NCI-H524 (cell line): Measurements from ENCODE around the gene CHN2.

Experiments
- DNase-seq, 2 experiments: peaks; one replicate each; lab custom pipeline; 2025; lab: John Stamatoyannopoulos, UW

CHN2 gene

DNA sequence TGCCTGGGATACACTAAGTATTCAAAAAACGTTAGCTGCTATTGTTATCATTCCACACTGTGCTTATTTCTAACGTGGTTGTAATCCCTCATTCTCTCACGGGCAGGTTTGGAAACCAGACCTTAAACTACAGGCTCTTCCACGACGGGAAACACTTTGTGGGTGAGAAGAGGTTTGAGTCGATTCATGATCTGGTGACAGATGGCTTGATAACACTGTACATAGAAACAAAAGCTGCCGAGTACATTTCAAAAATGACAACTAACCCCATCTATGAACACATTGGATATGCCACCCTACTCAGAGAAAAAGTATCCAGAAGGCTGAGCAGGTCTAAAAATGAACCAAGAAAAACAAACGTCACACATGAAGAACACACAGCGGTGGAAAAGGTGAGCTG is 205.9 kb downstream of the CHN2 start:
- peak; percentile 10 to 55 for DNase-seq

DNA sequence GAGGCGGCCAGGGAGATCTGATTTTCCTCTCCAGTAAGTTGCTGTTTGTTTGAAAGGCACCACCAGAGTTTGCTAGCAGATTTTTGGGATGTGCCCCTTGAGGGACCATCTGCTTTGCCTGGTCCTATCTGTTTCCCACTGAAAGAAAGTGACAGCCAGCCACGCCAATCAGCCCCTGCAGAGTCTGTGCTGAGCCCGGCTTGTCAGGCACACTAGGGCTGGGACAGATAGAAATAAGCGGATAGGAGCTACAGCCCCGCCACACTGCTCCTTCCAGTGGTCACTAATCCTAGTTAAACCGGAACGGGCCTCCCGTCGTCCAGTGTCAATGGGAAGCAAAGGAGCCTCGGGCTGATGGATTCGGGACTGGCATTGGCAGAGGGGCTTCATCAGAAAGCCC is 207.2 kb downstream of the CHN2 start:
- DNase-seq, result peak; percentile 58 to 80

DNA sequence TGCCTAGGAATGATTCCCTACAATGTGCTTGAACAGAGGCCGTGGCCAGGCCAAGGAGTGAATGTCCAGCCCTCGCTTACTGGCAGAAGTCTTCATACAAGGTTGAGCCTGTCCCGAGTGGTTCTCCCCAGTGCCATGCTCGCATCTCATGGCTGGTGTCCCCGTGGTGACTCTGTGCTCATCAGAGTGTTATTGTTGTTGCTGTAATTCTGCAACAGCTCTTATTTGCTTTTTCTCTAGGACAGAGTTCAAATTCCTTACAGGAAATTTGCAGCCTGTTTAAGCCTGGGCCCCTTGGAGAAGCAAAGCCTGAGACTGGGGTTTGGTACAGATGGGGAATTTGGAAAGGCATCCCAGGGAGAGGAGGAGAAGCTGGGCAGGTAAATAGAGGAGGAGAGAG is 211.3 kb downstream of the CHN2 start:
- DNase-seq, result no peak

- no peak for DNase-seq
These were observed 211.8 kb downstream of the CHN2 start for GRCh38 chr7:29406366-29406765.

- peak; percentile 36 to 77 for DNase-seq
These were observed 214.3 kb downstream of the CHN2 start for GRCh38 chr7:29408841-29409243.

DNA sequence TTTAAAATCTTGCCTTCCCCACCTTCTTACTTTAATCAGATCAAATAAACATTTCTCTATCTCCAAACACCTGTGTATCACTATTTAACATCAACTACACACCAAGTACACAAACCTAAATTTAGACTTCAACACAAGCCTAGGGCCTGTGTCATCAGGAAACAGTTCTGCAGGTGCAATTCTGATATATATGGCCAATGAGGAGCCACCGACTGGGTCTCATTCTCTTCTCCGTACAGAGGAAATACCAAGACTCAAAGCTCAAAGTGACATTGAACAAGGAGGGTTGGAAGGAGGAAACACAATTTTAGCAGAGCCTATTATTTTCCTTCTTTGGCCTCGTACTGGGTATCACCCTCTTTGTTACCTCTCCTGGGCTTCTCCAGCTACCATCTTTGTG is 216.4 kb downstream of the CHN2 start:
- no peak for DNase-seq

DNA sequence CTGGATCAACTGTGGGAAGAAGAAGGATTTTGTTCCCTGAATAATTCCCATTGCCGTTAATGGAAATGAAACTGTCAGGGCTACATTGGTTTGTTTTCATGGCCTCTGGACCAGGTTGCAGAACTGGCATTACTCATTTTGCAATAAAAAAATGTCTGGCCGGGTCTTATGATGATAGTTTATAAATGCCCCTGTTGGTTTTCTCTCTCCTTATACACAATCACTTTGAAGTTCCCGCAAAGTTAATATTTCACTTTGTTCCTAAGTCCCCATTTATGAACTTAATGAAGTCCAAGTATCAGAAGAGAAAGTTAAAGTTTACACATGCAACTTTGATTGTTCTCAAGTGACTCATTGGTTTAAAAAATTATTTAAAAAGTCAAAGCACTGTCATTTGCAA is 218.3 kb downstream of the CHN2 start:
- no peak for DNase-seq

DNA sequence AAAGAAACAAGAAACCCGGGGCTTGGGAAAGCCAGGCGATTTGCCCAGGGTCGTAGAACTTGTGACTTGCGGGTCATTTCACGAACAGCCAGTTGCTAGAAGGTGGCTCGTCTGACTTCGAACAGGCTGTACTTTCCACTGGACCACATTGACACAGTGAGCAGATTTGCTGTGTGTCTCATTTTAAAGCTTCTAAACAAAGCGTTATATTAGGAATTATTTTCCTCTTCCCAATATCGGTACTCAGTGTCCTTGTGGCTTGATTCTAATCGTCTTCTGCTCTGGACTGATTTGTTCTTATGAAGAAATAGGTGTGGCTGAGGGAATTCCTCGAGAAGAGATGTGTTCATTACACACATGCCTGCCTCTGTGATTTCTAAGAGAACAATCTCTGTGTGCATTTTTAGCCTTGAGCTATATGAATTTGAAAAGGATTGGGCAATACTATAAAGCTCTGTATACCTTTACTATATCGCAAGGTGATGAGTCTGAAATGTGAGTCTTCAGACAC is 219.1 kb downstream of the CHN2 start:
- no peak for DNase-seq

GRCh38 chr7:29414216-29414615 is 219.6 kb downstream of the CHN2 start:
- no peak for DNase-seq

DNA sequence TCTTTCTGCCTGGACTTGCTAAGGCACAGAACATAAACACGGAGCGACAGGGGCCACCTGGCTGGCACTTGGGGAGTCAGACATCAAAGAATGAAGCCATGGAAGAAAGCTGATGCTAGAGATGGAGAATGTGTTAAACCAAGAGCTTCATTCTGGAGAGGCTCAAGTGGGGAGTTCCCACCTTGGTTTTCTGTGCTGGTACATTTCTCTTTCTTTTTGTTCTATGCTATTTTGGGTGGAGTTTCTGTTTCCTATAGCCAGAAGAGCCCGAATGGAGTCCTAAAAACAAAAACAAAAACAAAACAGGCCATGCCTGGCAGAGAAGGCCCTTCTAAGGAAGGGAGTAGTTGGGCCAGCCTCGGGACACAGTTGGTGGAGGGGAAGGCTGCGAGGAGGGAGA is 220.6 kb downstream of the CHN2 start:
- no peak for DNase-seq

DNA sequence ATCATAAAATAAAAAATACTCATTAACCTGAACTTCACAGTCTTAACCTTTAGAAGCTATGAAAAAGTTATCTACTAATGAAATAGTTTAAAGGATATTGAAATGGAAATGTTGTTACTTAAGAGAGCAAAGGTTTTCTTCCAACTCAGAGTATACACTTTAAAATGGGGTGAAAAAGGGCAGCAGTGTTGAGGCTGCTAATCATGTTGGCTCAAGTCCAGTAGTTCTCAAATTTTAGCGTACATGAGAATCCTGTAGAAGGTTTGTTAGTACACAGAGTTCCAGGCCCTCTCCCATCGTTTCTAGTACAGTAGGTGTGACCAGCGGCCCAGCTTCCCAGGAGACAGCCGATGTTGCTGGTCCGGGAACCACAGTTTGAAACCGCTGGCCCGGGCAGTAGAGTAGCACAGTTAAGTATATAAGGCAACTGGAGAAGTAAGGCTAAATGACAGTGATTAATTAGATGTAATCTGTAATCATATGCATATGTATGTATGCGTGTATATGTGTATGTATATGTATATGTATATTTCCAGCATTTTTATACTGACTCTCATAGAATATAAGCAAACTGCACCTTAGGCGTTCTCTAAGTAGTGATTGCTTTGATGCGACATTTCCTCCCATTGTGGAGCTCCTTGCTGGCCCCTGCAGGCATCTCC is 221.8 kb downstream of the CHN2 start:
- no peak for DNase-seq

- no peak for DNase-seq
These were observed 222.3 kb downstream of the CHN2 start for GRCh38 chr7:29416938-29417305.

DNA sequence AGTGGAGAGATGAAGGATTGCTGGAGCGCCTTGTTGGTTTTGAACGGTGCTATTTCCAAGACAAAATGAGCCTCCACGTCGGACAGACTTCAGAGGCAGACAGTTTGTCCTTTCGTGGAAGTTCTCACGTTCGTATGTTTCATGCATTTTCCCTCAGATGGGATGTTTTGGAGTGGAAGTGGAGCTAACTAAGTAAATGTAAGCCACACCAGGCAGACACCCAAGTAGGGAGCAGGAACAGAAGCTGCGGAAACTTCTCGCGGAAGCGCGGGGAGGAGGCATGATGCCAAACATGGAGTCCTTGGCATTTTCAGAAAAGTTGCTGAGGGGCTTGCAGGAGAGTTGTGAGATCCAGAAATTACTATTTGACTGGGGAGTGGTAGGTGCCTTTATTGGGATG is 223.5 kb downstream of the CHN2 start:
- no peak for DNase-seq

DNA sequence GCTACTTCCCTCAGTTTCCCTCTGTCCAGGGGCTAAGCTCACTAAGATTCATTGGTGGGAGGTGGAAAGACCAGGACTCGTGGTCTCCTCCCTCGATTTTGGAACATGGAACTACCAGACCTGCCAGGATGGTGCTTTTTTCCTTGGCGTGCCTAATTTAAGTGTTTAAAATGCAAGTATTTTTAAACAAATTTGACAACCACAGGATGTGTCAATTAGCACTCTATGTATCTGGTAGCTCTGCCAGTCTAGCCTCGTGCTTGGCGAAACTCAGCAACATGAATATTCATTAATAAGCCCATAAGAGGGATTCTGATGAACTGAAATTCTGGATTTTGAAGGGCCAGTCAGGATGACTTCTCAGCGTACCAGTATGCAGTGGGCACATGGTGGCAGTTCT is 224.1 kb downstream of the CHN2 start:
- DNase-seq, result no peak

- DNase-seq, result no peak
These were observed 225.4 kb downstream of the CHN2 start for GRCh38 chr7:29420011-29420410.

DNA sequence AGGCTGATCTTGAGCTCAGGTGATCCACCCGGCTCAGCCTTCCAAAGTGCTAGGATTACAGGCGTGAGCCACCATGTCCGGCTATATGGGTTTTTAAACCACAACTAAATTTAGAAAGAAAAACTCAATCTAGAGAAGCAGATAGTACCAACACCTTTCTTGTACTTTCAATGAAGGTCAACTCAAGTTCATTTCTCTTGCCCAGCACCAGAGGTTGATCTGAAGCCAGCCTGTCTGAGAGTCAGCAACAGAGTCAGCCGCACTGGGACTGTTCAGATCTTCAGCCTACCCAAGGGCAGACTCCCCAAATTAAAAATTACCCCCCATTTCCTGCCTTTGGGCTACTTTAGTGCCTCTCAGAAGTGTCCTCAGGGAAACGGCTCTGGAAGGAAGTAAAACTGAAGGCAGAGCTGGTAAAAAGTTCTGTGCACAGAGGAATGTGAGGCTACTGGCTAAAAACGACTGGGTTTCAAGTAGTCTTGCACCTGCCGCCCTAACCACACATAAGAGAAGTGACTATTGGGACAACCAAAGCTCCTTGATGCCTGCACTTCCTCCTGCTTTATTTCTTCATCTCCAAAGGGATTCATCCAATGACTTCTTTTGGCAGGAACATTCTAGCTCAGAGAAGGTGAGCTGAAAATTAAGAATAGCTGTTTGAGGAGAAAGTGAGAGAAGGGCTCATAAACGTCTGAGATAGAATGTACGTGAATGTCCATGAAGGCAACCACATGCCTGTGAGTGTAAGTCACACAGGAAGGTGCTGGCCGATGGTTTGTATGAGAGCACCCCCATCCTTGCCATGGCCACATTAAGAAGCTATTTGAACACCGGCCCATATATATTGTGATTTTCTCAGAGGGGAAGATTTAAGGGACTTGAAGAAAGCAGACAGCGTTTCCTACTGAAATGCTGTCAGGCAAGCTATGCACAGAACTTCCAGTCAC is 226.7 kb downstream of the CHN2 start:
- DNase-seq, result no peak

DNA sequence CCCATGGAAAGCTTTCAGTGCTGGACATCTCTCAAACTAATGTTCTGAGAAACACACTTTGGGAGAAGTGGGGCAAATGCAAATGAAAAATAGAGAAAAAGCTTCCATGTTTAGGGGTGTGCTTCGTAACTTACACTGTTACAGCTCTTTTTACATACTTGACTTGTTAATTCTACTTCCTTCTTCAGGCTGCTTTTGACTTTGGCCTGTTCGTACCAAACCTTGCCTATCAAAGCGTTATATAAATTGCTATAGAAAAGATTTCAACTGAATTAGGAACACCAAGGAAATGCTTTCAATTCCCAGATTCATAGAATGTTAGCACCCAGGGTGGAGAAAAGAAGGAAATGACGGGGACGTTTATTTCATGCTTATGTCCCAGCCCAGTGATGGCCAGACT is 228.3 kb downstream of the CHN2 start:
- no peak for DNase-seq

DNA sequence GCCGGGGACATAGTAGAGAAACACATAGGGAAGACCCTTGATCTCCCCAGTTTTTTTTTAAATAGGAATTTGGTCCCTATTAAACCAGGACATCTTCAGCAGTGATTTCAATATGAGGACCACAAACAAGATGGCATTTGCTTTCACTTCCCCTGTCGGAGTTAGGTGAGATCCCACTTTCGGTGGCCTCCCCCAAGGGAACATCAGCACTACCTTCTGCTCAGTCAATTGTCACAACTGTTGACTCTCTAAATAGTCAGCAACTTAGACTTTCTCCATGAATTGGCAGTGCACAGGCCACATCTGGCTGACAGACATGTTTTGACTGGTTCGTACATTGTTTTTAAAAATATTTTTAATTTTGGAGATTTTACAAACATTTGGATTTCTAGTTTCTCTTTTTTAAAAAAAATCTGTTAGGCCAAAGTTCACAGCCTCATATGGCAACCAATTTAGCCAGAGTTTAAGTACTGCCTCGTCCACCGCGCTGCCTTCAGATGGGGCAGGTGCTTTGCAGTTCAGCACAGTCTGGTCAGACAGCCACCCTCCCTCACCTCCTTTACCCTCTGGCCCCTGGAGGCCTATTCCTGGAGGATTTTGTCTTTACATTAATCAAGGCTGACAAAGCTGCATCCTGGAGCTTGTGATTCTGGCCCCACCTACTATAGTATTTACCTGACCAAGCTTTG is 229.9 kb downstream of the CHN2 start:
- no peak for DNase-seq

DNA sequence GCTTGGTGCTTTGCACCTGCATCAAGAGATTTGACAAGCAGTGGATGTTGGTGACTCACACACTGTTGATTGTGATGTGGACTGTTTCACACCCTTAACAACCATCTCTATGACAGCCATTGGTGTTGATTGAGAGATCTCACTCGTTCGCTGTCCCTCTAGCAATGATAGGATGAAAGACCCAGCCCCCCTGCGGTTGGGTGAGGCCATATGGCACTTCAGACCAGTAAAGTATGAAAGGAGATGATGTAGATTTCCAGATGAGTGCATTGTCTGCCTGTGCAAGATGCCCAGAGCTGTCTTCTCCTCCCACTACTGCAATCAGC is 230.4 kb downstream of the CHN2 start:
- DNase-seq, result peak in 1 of 2 experiments; percentile 39

DNA sequence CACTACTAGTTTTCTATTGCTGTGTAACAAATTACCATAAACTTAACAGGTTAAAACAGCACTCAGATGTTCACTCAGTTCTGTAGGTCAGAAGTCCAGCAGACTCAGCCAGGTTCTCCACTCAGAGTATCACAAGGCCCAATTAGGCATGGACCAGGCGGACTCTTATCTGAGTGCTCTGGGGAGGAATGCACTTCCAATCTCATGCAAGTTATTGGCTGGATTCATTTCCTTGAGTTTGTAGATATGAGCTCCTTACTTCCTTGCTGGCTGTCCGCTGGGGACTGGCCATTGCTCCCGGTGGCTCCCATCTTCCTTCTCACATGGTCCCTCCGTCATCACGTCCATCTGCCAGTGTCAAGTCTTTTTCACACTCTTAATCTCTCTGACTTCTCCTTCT is 232.0 kb downstream of the CHN2 start:
- DNase-seq, result no peak

- no peak for DNase-seq
These were observed 234.8 kb downstream of the CHN2 start for GRCh38 chr7:29429401-29429800.

- no peak for DNase-seq
These were observed 235.8 kb downstream of the CHN2 start for GRCh38 chr7:29430279-29430949.
